IPS-18c (cell line): ENCODE data around the gene NFKB1.
"Not testable (repeated sequence)": the region's sequence is repeated elsewhere in the genome, so short reads cannot be mapped to it uniquely, and the experiment has no call there.

ENCODE experiments used
- H3K4me3 ChIP-seq: 2 replicates; pipeline ENCODE4 v1.7.0; 2013; ENCODE audit warnings: low read depth, mild to moderate bottlenecking, low read length, moderate library complexity; ENCODE audit not compliant: insufficient read depth
- H3K9me3 ChIP-seq: one replicate; pipeline ENCODE4 v1.6.1; 2013; ENCODE audit warnings: mild to moderate bottlenecking, low read length, moderate library complexity; ENCODE audit not compliant: control insufficient read depth, insufficient read depth

Gene NFKB1

GRCh38 chr4:102598762-102599374 lies 97.7 kb downstream of the NFKB1 start:
- H3K9me3 ChIP-seq = no peaks in the 10 kb centered on the region
- H3K4me3 ChIP-seq = no peak overlapping the region

GRCh38 chr4:102599455-102599854 lies 98.3 kb downstream of the NFKB1 start:
- no peak overlapping the region for H3K4me3 ChIP-seq
- H3K9me3 ChIP-seq = no peaks in the 10 kb centered on the region

- H3K4me3 ChIP-seq = no peak overlapping the region
- no peaks in the 10 kb centered on the region for H3K9me3 ChIP-seq
These were observed 98.7 kb downstream of the NFKB1 start for GRCh38 chr4:102599886-102600285.

GRCh38 chr4:102600689-102601088 lies 99.5 kb downstream of the NFKB1 start:
- Histone ChIP-seq H3K9me3 (no peaks in the 10 kb centered on the region), H3K4me3 (no peak overlapping the region)

GRCh38 chr4:102601586-102602227 lies 100.5 kb downstream of the NFKB1 start:
- Histone ChIP-seq H3K9me3 (no peaks in the 10 kb centered on the region), H3K4me3 (no peak overlapping the region)

GRCh38 chr4:102604222-102604940 lies 103.2 kb downstream of the NFKB1 start:
- H3K9me3 ChIP-seq = no peaks in the 10 kb centered on the region
- no peak overlapping the region for H3K4me3 ChIP-seq

- no peak overlapping the region for H3K4me3 ChIP-seq
These were observed 105.1 kb downstream of the NFKB1 start for GRCh38 chr4:102606261-102606660.

GRCh38 chr4:102606846-102607450 lies 105.8 kb downstream of the NFKB1 start:
- H3K9me3 ChIP-seq = no peaks in the 10 kb centered on the region
- no peak overlapping the region for H3K4me3 ChIP-seq

More at GRCh38 chr4:102606261-102606660, 105.1 kb downstream of the NFKB1 start:
- H3K9me3 ChIP-seq = no peaks in the 10 kb centered on the region

- Histone ChIP-seq H3K4me3 (no peak overlapping the region), H3K9me3 (no peaks in the 10 kb centered on the region)
These were observed 107.0 kb downstream of the NFKB1 start for GRCh38 chr4:102608190-102608589.

- Histone ChIP-seq H3K9me3 (no peaks in the 10 kb centered on the region), H3K4me3 (no peak overlapping the region)
These were observed 108.8 kb downstream of the NFKB1 start for GRCh38 chr4:102610007-102610406.

- no peak overlapping the region for H3K4me3 ChIP-seq
- no peaks in the 10 kb centered on the region for H3K9me3 ChIP-seq
These were observed 109.3 kb downstream of the NFKB1 start for GRCh38 chr4:102610476-102610875.

- no peaks in the 10 kb centered on the region for H3K9me3 ChIP-seq
These were observed 111.1 kb downstream of the NFKB1 start for GRCh38 chr4:102612210-102612609.

GRCh38 chr4:102612824-102613366 lies 111.7 kb downstream of the NFKB1 start:
- H3K9me3 ChIP-seq = no peaks in the 10 kb centered on the region
- H3K4me3 ChIP-seq = no peak overlapping the region

More at GRCh38 chr4:102612210-102612609, 111.1 kb downstream of the NFKB1 start:
- H3K4me3 ChIP-seq = no peak overlapping the region

- no peak overlapping the region for H3K4me3 ChIP-seq
These were observed 113.6 kb downstream of the NFKB1 start for GRCh38 chr4:102614801-102615200.

GRCh38 chr4:102616636-102617035 lies 115.5 kb downstream of the NFKB1 start:
- H3K4me3 ChIP-seq = no peak overlapping the region

More at GRCh38 chr4:102614801-102615200, 113.6 kb downstream of the NFKB1 start:
- H3K9me3 ChIP-seq = no peaks in the 10 kb centered on the region

GRCh38 chr4:102619021-102619420 lies 117.9 kb downstream of the NFKB1 start:
- not testable (repeated sequence) for H3K4me3 ChIP-seq, H3K9me3 ChIP-seq

More at GRCh38 chr4:102616636-102617035, 115.5 kb downstream of the NFKB1 start:
- H3K9me3 ChIP-seq = no peaks in the 10 kb centered on the region

- H3K4me3 ChIP-seq, H3K9me3 ChIP-seq: not testable (repeated sequence)
These were observed 118.8 kb downstream of the NFKB1 start for GRCh38 chr4:102619776-102620631.
